EH (cell line): Measurements from ENCODE around the gene RANBP3.
"Not testable (repeated sequence)": the region's sequence is repeated elsewhere in the genome, so short reads cannot be mapped to it uniquely, and the experiment has no call there.

ENCODE experiments used
- DNase-seq: peaks from one replicate; pipeline ENCODE4 v3.0.0-alpha.2; 2015; ENCODE audit warnings: low read depth

RANBP3 gene

GRCh38 chr19:5987077-5987818 is 9.3 kb upstream of the RANBP3 start:
- DNase-seq = peak; percentile 77

- not testable (repeated sequence) for DNase-seq
Measured at GRCh38 chr19:5985837-5986236, 7.9 kb upstream of the RANBP3 start.

GRCh38 chr19:5985098-5985783 is 7.3 kb upstream of the RANBP3 start:
- peak; percentile 67 for DNase-seq

- DNase-seq = no peak
Measured at GRCh38 chr19:5984600-5984999, 6.7 kb upstream of the RANBP3 start.

- no peak for DNase-seq
Measured at GRCh38 chr19:5983367-5983955, 5.5 kb upstream of the RANBP3 start.

GRCh38 chr19:5978606-5979552 is 939 bp upstream of the RANBP3 start:
- DNase-seq = no peak

GRCh38 chr19:5977222-5977784 is 637 bp downstream of the RANBP3 start:
- no peak for DNase-seq

GRCh38 chr19:5976768-5977167 is 1.2 kb downstream of the RANBP3 start:
- DNase-seq = no peak

- no peak for DNase-seq
Measured at GRCh38 chr19:5975388-5975728, 2.6 kb downstream of the RANBP3 start.

- DNase-seq = no peak
Measured at GRCh38 chr19:5974721-5975387, 3.1 kb downstream of the RANBP3 start.

GRCh38 chr19:5973867-5974635 is 3.9 kb downstream of the RANBP3 start:
- no peak for DNase-seq

GRCh38 chr19:5973376-5973775 is 4.6 kb downstream of the RANBP3 start:
- DNase-seq = no peak

- no peak for DNase-seq
Measured at GRCh38 chr19:5972355-5972731, 5.6 kb downstream of the RANBP3 start.

- DNase-seq = no peak
Measured at GRCh38 chr19:5971714-5972354, 6.1 kb downstream of the RANBP3 start.

GRCh38 chr19:5969476-5969875 is 8.5 kb downstream of the RANBP3 start:
- no peak for DNase-seq

- no peak for DNase-seq
Measured at GRCh38 chr19:5968431-5969373, 9.2 kb downstream of the RANBP3 start.

GRCh38 chr19:5967994-5968430 is 9.9 kb downstream of the RANBP3 start:
- DNase-seq = peak; percentile 82

GRCh38 chr19:5967571-5967970 is 10.4 kb downstream of the RANBP3 start:
- no peak for DNase-seq

- DNase-seq = no peak
Measured at GRCh38 chr19:5966941-5967340, 11.0 kb downstream of the RANBP3 start.
